Stimulated activated naive CD8-positive, alpha-beta T cell treated with anti-CD3 and anti-CD28 coated beads, Interleukin-15, amount 100 ng/mL, for 72 hours (primary cell): ENCODE measurements around the gene SNX13.

Experiments
- ATAC-seq: fragments of 150-1000 bp; cut with Tn5 transposase; 2 replicates; pipeline ENCODE4 v1.10.0; 2021; ENCODE audit warnings: mild to moderate bottlenecking, moderate library complexity
- DNase-seq, 2 donors: peaks; one replicate each; pipeline ENCODE4 v3.0.0; 2021 to 2022
- H3K27ac Mint-ChIP-seq, 2 donors: one replicate each; pipeline ENCODE4 v1.8.0; 2022; ENCODE audit warnings: mild to moderate bottlenecking in 2 of 2, mixed read lengths in 2 of 2, moderate library complexity in 2 of 2
- H3K27me3 Mint-ChIP-seq: one replicate; pipeline ENCODE4 v1.8.0; 2022; ENCODE audit warnings: mixed read lengths
- H3K4me1 Mint-ChIP-seq: one replicate; pipeline ENCODE4 v1.8.0; 2022; ENCODE audit warnings: mild to moderate bottlenecking, mixed read lengths
- H3K4me3 Mint-ChIP-seq, 2 donors: one replicate each; pipeline ENCODE4 v1.8.0; 2022; ENCODE audit warnings: mild to moderate bottlenecking in 2 of 2, mixed read lengths in 2 of 2, moderate library complexity in 1 of 2
- H3K9me3 Mint-ChIP-seq, 2 donors: one replicate each; pipeline ENCODE4 v1.8.0; 2022; ENCODE audit warnings: mixed read lengths in 2 of 2

SNX13 gene

GRCh38 chr7:17962652-17963051 lies 22.4 kb upstream of the SNX13 start:
- no peak overlapping the region for H3K4me3 Mint-ChIP-seq
- no peaks in the 10 kb centered on the region for H3K4me1 Mint-ChIP-seq
- H3K27me3 Mint-ChIP-seq, result peaks cover 9% of the 10 kb centered on the region
- H3K27ac Mint-ChIP-seq, result no peak overlapping the region
- ATAC-seq (no peak), DNase-seq (no peak)
- no peaks in the 10 kb centered on the region for H3K9me3 Mint-ChIP-seq

- peaks cover 15% of the 10 kb centered on the region for H3K27me3 Mint-ChIP-seq
- ATAC-seq, result no peak
- H3K4me1 Mint-ChIP-seq, result peaks cover 6% of the 10 kb centered on the region
- H3K27ac Mint-ChIP-seq, result no peak overlapping the region
- H3K4me3 Mint-ChIP-seq, result no peak overlapping the region
- DNase-seq, result no peak
- no peaks in the 10 kb centered on the region for H3K9me3 Mint-ChIP-seq
These were observed 17.6 kb upstream of the SNX13 start for GRCh38 chr7:17957871-17958270.

DNA sequence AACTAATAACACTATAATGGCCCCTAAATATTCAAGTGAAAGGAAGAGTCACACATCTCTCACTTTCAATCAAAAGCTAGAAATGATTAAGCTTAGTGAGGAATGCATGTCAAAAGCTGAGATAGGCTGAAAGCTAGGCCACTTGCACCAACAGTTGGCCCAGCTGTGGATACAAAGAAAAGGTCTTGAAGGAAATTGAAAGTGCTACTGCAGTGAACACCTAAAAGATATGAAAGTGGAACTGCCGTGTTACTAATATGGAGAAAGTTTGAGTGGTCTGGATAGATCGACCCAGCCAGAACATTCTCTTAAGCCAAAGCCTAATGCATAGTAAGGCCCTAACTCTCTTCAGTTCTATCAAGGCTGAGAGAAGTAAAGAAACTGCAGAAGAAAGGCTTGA lies 12.1 kb upstream of the SNX13 start:
- H3K9me3 Mint-ChIP-seq, result no peaks in the 10 kb centered on the region
- DNase-seq (peak; percentile 28 to 70), ATAC-seq (peak; percentile 99)
- H3K27me3 Mint-ChIP-seq, result peaks cover 6% of the 10 kb centered on the region
- H3K4me1 Mint-ChIP-seq, result peaks cover 21% of the 10 kb centered on the region
- H3K27ac Mint-ChIP-seq, result no peak overlapping the region
- peak overlapping the region; percentile 18 to 49 for H3K4me3 Mint-ChIP-seq

GRCh38 chr7:17951742-17952254 lies 11.5 kb upstream of the SNX13 start:
- no peak for ATAC-seq
- H3K9me3 Mint-ChIP-seq, result no peaks in the 10 kb centered on the region
- H3K4me3 Mint-ChIP-seq, result peak overlapping the region in 1 of 2 donors; percentile 49
- peaks cover 6% of the 10 kb centered on the region for H3K27me3 Mint-ChIP-seq
- no peak overlapping the region for H3K27ac Mint-ChIP-seq
- no peak for DNase-seq
- peaks cover 24% of the 10 kb centered on the region for H3K4me1 Mint-ChIP-seq

GRCh38 chr7:17948526-17949238 lies 8.4 kb upstream of the SNX13 start:
- no peak overlapping the region for H3K27ac Mint-ChIP-seq
- H3K27me3 Mint-ChIP-seq, result peaks cover 6% of the 10 kb centered on the region
- ATAC-seq, result no peak

DNA sequence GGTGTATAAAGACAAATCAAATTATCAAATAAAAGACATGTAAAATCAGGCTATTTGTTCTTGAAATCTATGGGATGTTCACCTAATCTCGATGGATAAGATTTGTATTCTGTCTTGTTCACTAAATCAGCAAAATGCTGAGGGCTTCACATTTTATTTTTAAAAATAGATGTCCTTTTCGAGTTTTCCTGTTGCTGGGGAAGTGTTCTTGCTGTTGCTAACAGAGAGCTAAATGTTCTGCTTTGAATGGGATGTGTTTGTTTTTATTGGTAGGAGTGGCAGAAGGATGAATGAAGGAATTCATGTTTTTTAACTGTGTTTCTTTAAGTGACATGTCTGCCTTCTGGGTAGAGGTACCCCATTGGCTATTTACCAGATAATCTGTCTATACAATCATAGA lies 7.3 kb upstream of the SNX13 start:
- Mint-ChIP-seq H3K9me3 (no peaks in the 10 kb centered on the region), H3K27ac (no peak overlapping the region), H3K4me3 (no peak overlapping the region), H3K4me1 (peaks cover 16% of the 10 kb centered on the region), H3K27me3 (no peaks in the 10 kb centered on the region)
- DNase-seq (no peak), ATAC-seq (no peak)

More at GRCh38 chr7:17948526-17949238, 8.4 kb upstream of the SNX13 start:
- DNase-seq, result no peak
- Mint-ChIP-seq H3K4me1 (peaks cover 24% of the 10 kb centered on the region), H3K9me3 (no peaks in the 10 kb centered on the region), H3K4me3 (no peak overlapping the region)

GRCh38 chr7:17946591-17946990 lies 6.3 kb upstream of the SNX13 start:
- DNase-seq (no peak), ATAC-seq (peak; percentile 43)
- no peaks in the 10 kb centered on the region for H3K9me3 Mint-ChIP-seq
- peak overlapping the region in 1 of 2 donors; percentile 31 for H3K4me3 Mint-ChIP-seq
- no peaks in the 10 kb centered on the region for H3K27me3 Mint-ChIP-seq
- peaks cover 16% of the 10 kb centered on the region for H3K4me1 Mint-ChIP-seq
- H3K27ac Mint-ChIP-seq, result no peak overlapping the region

- ATAC-seq (no peak), DNase-seq (no peak)
- H3K4me1 Mint-ChIP-seq, result peaks cover 16% of the 10 kb centered on the region
- H3K27me3 Mint-ChIP-seq, result no peaks in the 10 kb centered on the region
- no peaks in the 10 kb centered on the region for H3K9me3 Mint-ChIP-seq
- no peak overlapping the region for H3K27ac Mint-ChIP-seq
- H3K4me3 Mint-ChIP-seq, result no peak overlapping the region
These were observed 4.4 kb upstream of the SNX13 start for GRCh38 chr7:17944720-17945119.

DNA sequence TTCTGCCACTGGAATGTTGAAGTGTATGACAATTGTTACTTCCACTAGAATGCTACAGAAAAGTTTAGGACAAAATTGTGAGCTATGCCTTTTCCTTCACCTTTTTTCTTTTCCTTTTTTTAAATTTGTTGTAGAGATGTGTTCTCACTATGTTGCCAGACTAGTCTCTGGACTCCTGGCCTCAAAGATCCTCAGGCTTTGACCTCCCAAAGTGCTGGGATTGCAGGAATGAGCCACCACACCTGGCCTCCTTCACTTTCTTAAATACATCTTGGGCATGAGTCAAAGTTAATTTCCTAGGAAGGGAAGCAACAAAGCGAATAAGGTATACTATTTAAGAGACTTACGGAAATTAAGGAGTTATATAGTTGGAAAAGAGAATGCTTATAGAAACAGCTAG lies 2.7 kb upstream of the SNX13 start:
- H3K4me3 Mint-ChIP-seq, result no peak overlapping the region
- no peak for DNase-seq
- ATAC-seq, result no peak
- H3K27ac Mint-ChIP-seq, result no peak overlapping the region
- peaks cover 30% of the 10 kb centered on the region for H3K4me1 Mint-ChIP-seq
- H3K9me3 Mint-ChIP-seq, result no peaks in the 10 kb centered on the region
- H3K27me3 Mint-ChIP-seq, result no peaks in the 10 kb centered on the region

- Mint-ChIP-seq H3K27me3 (no peaks in the 10 kb centered on the region), H3K9me3 (no peaks in the 10 kb centered on the region), H3K4me3 (no peak overlapping the region), H3K27ac (no peak overlapping the region), H3K4me1 (peaks cover 31% of the 10 kb centered on the region)
- no peak for ATAC-seq
- no peak for DNase-seq
These were observed 1.9 kb upstream of the SNX13 start for GRCh38 chr7:17942231-17942630.

DNA sequence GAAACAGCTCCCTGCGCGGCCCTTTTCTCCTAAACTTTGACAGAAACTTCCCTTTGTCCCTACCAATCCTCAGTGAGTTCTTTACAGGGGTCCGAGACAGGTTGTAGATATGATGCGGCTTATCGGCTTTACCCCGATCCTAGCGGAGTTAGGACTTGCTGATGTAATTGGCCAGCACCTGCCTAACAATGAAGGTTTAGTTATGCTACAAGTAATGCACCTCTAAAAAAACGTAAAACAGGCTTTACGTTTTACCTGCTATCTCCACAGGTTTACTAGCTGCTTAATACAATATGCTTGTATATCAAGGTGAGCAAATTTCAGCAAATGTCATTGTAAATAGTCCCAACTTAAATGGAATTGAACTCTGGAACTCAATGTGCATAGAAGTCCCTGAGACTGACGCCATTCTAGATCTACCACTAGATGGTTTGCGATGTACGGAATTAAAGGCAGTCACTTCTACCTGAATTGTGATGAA lies 697 bp upstream of the SNX13 start:
- DNase-seq (no peak), ATAC-seq (no peak)
- H3K27ac Mint-ChIP-seq, result peak overlapping the region; percentile 99 to 100
- H3K4me1 Mint-ChIP-seq, result peaks cover 41% of the 10 kb centered on the region
- H3K4me3 Mint-ChIP-seq, result peak overlapping the region; percentile 99 to 100
- no peaks in the 10 kb centered on the region for H3K27me3 Mint-ChIP-seq
- H3K9me3 Mint-ChIP-seq, result no peaks in the 10 kb centered on the region

- peaks cover 52% of the 10 kb centered on the region for H3K4me1 Mint-ChIP-seq
These were observed 540 bp downstream of the SNX13 start for GRCh38 chr7:17939606-17940301.

GRCh38 chr7:17939211-17939605 lies 1.1 kb downstream of the SNX13 start:
- DNase-seq (no peak), ATAC-seq (no peak)
- H3K9me3 Mint-ChIP-seq, result no peaks in the 10 kb centered on the region
- H3K4me3 Mint-ChIP-seq, result peak overlapping the region; percentile 99 to 100
- no peaks in the 10 kb centered on the region for H3K27me3 Mint-ChIP-seq
- H3K4me1 Mint-ChIP-seq, result peaks cover 57% of the 10 kb centered on the region
- peak overlapping the region; percentile 99 to 100 for H3K27ac Mint-ChIP-seq

More at GRCh38 chr7:17939606-17940301, 540 bp downstream of the SNX13 start:
- H3K4me3 Mint-ChIP-seq, result peak overlapping the region; percentile 99 to 100
- peak overlapping the region; percentile 99 to 100 for H3K27ac Mint-ChIP-seq
- H3K9me3 Mint-ChIP-seq, result no peaks in the 10 kb centered on the region
- DNase-seq (peak; percentile 59 to 61), ATAC-seq (peak; percentile 74)
- no peaks in the 10 kb centered on the region for H3K27me3 Mint-ChIP-seq

DNA sequence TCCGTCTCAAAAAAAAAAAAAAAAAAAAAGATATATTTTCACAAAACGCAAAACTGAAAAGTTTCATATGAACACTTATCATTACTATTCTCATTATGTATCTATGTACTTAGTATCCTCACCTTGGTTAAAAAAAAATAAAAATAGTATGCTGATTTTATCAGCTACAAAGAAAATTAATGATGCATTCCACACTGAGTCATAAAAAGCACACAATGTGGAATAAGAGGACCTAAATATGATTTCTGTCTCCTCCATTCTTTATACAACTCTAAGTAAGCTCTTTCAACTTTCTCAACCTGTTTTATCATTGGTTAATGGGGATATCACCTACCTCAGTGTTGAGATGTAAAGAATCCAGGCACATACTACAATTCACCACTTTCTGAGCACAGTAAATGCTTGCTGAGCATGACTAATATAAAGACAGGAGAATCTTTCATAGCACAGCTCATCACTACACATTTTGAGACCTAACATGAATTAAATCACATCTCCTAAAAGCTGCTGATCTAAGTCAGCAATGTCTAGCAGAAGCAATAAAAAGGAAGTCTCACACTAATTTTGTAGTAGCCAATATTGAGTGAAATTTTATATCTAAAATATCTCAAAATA lies 2.7 kb downstream of the SNX13 start:
- Mint-ChIP-seq H3K4me3 (peak overlapping the region; percentile 43 to 66), H3K4me1 (peaks cover 72% of the 10 kb centered on the region), H3K27me3 (no peaks in the 10 kb centered on the region), H3K27ac (peak overlapping the region in 1 of 2 donors; percentile 34), H3K9me3 (no peaks in the 10 kb centered on the region)
- no peak for DNase-seq
- ATAC-seq, result peak; percentile 48

GRCh38 chr7:17936321-17936720 lies 4.0 kb downstream of the SNX13 start:
- Mint-ChIP-seq H3K27ac (no peak overlapping the region), H3K4me1 (peaks cover 74% of the 10 kb centered on the region), H3K9me3 (no peaks in the 10 kb centered on the region), H3K4me3 (no peak overlapping the region), H3K27me3 (no peaks in the 10 kb centered on the region)
- DNase-seq (no peak), ATAC-seq (no peak)
